HepG2 (cell line): ENCODE measurements around the gene BCAS3. TPM values are rescaled to one million over a fixed set of nuclear protein-coding genes. Genes with fewer than 3 reads are reported as not detected.
A peak's percentile ranks its signal among the peaks of the same experiment; 100 is the strongest.

Experiments used
- ATAC-seq: fragments of 200-7000 bp; cut with Tn5 transposase; 3 replicates; pipeline ENCODE4 v1.9.1; 2020; ENCODE audit warnings: mild to moderate bottlenecking, moderate library complexity
- BruUV-seq: library from RNA; stranded (reverse); fragments of 400-500 nt; replicated peaks from 2 replicates; lab custom pipeline; 2021; lab: Mats Ljungman, UMichigan
- CTCF ChIA-PET: fragments of 300-600 bp; formaldehyde crosslinking; extraction: SDS; loops from one replicate; lab custom pipeline; 2021; ENCODE audit warnings: low total read pairs, inconsistent platforms, low intra/inter-chr PET ratio; lab: Yijun Ruan, JAX
- POLR2A ChIA-PET: fragments of 350-600 bp; sonication (Branson Sonifier 250); formaldehyde crosslinking; loops from one replicate; lab custom pipeline; 2020; ENCODE audit warnings: antibody characterized with exemption, inconsistent platforms; lab: Yijun Ruan, JAX
- DNase-seq: peaks from one replicate; pipeline ENCODE4 v3.0.0-alpha.2; 2015; ENCODE audit warnings: low spot score
- FAIRE-seq: peaks from 3 replicates; lab custom pipeline; 2011; peaks lifted over from hg19 to GRCh38; lab: Jason Lieb, UNC
- H2AFZ ChIP-seq: one replicate; pipeline ENCODE4 v1.6.1; 2011; ENCODE audit warnings: low read length, inconsistent platforms
- H3K27ac ChIP-seq: fragments of 300-600 bp; 3 replicates; pipeline ENCODE4 v1.8.0; 2011; ENCODE audit warnings: mixed run types, mild to moderate bottlenecking, mixed read lengths, low read length, inconsistent platforms; ENCODE audit not compliant: insufficient read depth; ENCODE audit errors: extremely low read length
- H3K27me3 ChIP-seq, 2 experiments: fragments of 200-600 bp in 1 of 2; 2 replicates in 1 of 2; 3 replicates in 1 of 2; pipeline versions ENCODE4 v1.6.0 to v1.8.0; 2011; ENCODE audit warnings: low read length in 2 of 2, mild to moderate bottlenecking in 2 of 2, moderate library complexity in 2 of 2, inconsistent platforms in 1 of 2; ENCODE audit not compliant: insufficient read depth in 2 of 2, control insufficient read depth in 1 of 2
- H3K36me3 ChIP-seq, 2 experiments: fragments of 200-600 bp in 1 of 2; replicated peaks in 1 of 2; 2 replicates in 1 of 2; 3 replicates in 1 of 2; pipeline versions ENCODE4 v1.5.1 to v1.8.0; 2011; ENCODE audit warnings: low read length in 2 of 2, inconsistent platforms in 1 of 2; ENCODE audit not compliant: insufficient read depth in 2 of 2, control insufficient read depth in 1 of 2
- H3K4me1 ChIP-seq: 2 replicates; pipeline ENCODE4 v1.5.1; 2012; ENCODE audit warnings: low read length, inconsistent platforms; ENCODE audit not compliant: insufficient read depth
- H3K4me2 ChIP-seq: 2 replicates; pipeline ENCODE4 v1.6.0; 2011; ENCODE audit warnings: low read depth, low read length, inconsistent platforms
- H3K4me3 ChIP-seq, 3 experiments: fragments of 200-600 bp in 1 of 3; sonication (generic), shearing (Covaris generic) in 1 of 3; replicated peaks in 1 of 3; 2 replicates each; pipeline ENCODE4 v1.5.1; 2011 to 2016; ENCODE audit warnings: low read length in 3 of 3, inconsistent platforms in 2 of 3, low read depth in 2 of 3, mild to moderate bottlenecking in 2 of 3, control low read depth in 1 of 3, mixed read lengths in 1 of 3; ENCODE audit not compliant: insufficient read depth in 1 of 3
- H3K79me2 ChIP-seq: one replicate; pipeline ENCODE4 v1.6.1; 2011; ENCODE audit warnings: low read length, inconsistent platforms; ENCODE audit not compliant: insufficient read depth
- H3K9ac ChIP-seq: 2 replicates; pipeline ENCODE4 v1.6.0; 2011; ENCODE audit warnings: mild to moderate bottlenecking, low read depth, low read length, inconsistent platforms; ENCODE audit not compliant: insufficient read depth
- H3K9me3 ChIP-seq: 2 replicates; pipeline ENCODE4 v1.5.1; 2012; ENCODE audit warnings: mild to moderate bottlenecking, low read length
- H4K20me1 ChIP-seq: 2 replicates; pipeline ENCODE4 v1.6.0; 2011; ENCODE audit warnings: inconsistent platforms, mild to moderate bottlenecking, low read length, moderate library complexity; ENCODE audit not compliant: insufficient read depth
- AGO1 ChIP-seq: fragments of 200-400 bp; formaldehyde crosslinking; IDR thresholded peaks from 2 replicates; pipeline ENCODE4 v1.6.1; 2017; ENCODE audit warnings: mild to moderate bottlenecking, low read depth, low read length, moderate library complexity; ENCODE audit not compliant: poor library complexity, severe bottlenecking
- ATF3 ChIP-seq: sonication (generic); formaldehyde crosslinking; IDR thresholded peaks from 2 replicates; pipeline ENCODE4 v1.4.0; 2020; ENCODE audit warnings: missing genetic modification reagents
- BHLHE40 ChIP-seq: IDR thresholded peaks from 2 replicates; pipeline ENCODE4 v1.6.1; 2011; ENCODE audit warnings: low read length, improper control_type of control experiment
- DNMT1 ChIP-seq: sonication (generic); formaldehyde crosslinking; IDR thresholded peaks from 2 replicates; pipeline ENCODE4 v1.5.1; 2020; ENCODE audit warnings: mild to moderate bottlenecking, missing genetic modification reagents
- HHEX ChIP-seq: IDR thresholded peaks from 2 replicates; pipeline ENCODE4 v1.6.1; 2016; ENCODE audit warnings: control low read depth
- KAT2B ChIP-seq: fragments of 150-350 bp; IDR thresholded peaks from 2 replicates; pipeline ENCODE4 v1.6.1; 2014; ENCODE audit warnings: low read depth, low read length, borderline replicate concordance
- MTA3 ChIP-seq: sonication (generic); formaldehyde crosslinking; IDR thresholded peaks from 2 replicates; pipeline ENCODE4 v1.4.0; 2020; ENCODE audit warnings: missing genetic modification reagents
- RFX5 ChIP-seq: IDR thresholded peaks from 2 replicates; pipeline ENCODE4 v1.6.1; 2011; ENCODE audit warnings: low read depth, low read length, improper control_type of control experiment
- TAF1 ChIP-seq: sonication (generic); formaldehyde crosslinking; IDR thresholded peaks from 2 replicates; pipeline ENCODE4 v1.4.0; 2020; ENCODE audit warnings: missing genetic modification reagents
- U2AF2 ChIP-seq: fragments of 200-400 bp; formaldehyde crosslinking; IDR thresholded peaks from 2 replicates; pipeline ENCODE4 v1.6.1; 2017; ENCODE audit warnings: low read depth, mild to moderate bottlenecking, low read length
- ZC3H13 ChIP-seq: sonication (generic); formaldehyde crosslinking; IDR thresholded peaks from 2 replicates; pipeline ENCODE4 v1.8.1; 2023; ENCODE audit warnings: mild to moderate bottlenecking, missing genetic modification reagents, moderate library complexity
- ZKSCAN8 ChIP-seq: IDR thresholded peaks from 2 replicates; pipeline ENCODE4 v1.6.1; 2016; ENCODE audit warnings: borderline replicate concordance, missing genetic modification reagents, missing compliant biosample characterization
- ZNF331 ChIP-seq: sonication (generic); formaldehyde crosslinking; IDR thresholded peaks from 2 replicates; pipeline ENCODE4 v1.4.0; 2020; ENCODE audit warnings: missing genetic modification reagents
- ZNF382 ChIP-seq: sonication (generic); formaldehyde crosslinking; IDR thresholded peaks from 2 replicates; pipeline ENCODE4 v1.5.0; 2020; ENCODE audit warnings: missing genetic modification reagents, mild to moderate bottlenecking, borderline replicate concordance
- ZNF446 ChIP-seq: sonication (generic); formaldehyde crosslinking; IDR thresholded peaks from 2 replicates; pipeline ENCODE4 v1.5.0; 2020; ENCODE audit warnings: mild to moderate bottlenecking, missing genetic modification reagents
- ZNF879 ChIP-seq: sonication (generic); formaldehyde crosslinking; IDR thresholded peaks from 2 replicates; pipeline ENCODE4 v1.8.1; 2023; ENCODE audit warnings: missing genetic modification reagents
- ZSCAN29 ChIP-seq: sonication (generic); formaldehyde crosslinking; conservative IDR thresholded peaks from 2 replicates; pipeline ENCODE4 v1.4.0; 2020; ENCODE audit warnings: mild to moderate bottlenecking, missing genetic modification reagents
- ZUFSP ChIP-seq: sonication (generic); formaldehyde crosslinking; IDR thresholded peaks from 2 replicates; pipeline ENCODE4 v1.9.0; 2021; ENCODE audit warnings: missing genetic modification reagents, mild to moderate bottlenecking, borderline replicate concordance
- WGBS: methylation state at CpG from one replicate; pipeline ENCODE4 v1.1.6; 2017; ENCODE audit warnings: low lambda C conversion rate; 5-methylcytosine and 5-hydroxymethylcytosine counted together
- in situ Hi-C: cut with HindIII; loops from 2 replicates; pipeline ENCODE4 v1.10.0; 2017; ENCODE audit warnings: low pct_unique_long_range_greater_than_20kb; ENCODE audit not compliant: extremely low pct_ligation_motif_present
- intact Hi-C: fragments of 100-400 bp; cut with micrococcal nuclease; formaldehyde crosslinking; loops from one replicate; pipeline ENCODE4 v1.10.0; 2022; ENCODE audit not compliant: unreplicated experiment
- polyA plus RNA-seq, 8 experiments: library from polyadenylated mRNA; depleted of rRNA in 3 of 8; stranded (reverse) in 7 of 8; unstranded in 1 of 8; fragments of >200 nt; fragmentation: Illumina TruSeq in 4 of 8; extraction: Trizol in 4 of 8; gene quantifications; 2 replicates each; pipeline versions ENCODE4 v1.2.1 to v1.2.3, GENCODE V29; 2011 to 2016; ENCODE audit warnings: low read depth in 4 of 8, missing spikeins in 1 of 8, mixed read lengths in 1 of 8; ENCODE audit not compliant: insufficient read depth in 1 of 8
- total RNA-seq, 5 experiments: library from RNA; depleted of rRNA; stranded (reverse); fragments of >200 nt; fragmentation: Illumina TruSeq; extraction: Trizol; gene quantifications; 2 replicates each; pipeline ENCODE4 v1.2.3, GENCODE V29; 2016; ENCODE audit warnings: low read depth in 1 of 5

The BCAS3 gene
- total and polyA plus RNA-seq, 2 of the 13 experiments (the other 11 are each of a cell fraction or from before 2014, with no cell fraction given), result 10.7 to 11.2 TPM

- Histone ChIP-seq H3K4me1 (peaks cover 20% of the 10 kb centered on the region), H3K79me2 (no peaks in the 10 kb centered on the region), H2AFZ (no peak overlapping the region), H3K9ac (no peak overlapping the region), H4K20me1 (no peaks in the 10 kb centered on the region), H3K36me3 (no peaks in the 10 kb centered on the region; a peak in 1 of 5 replicates), H3K4me3 (no peak overlapping the region), H3K27ac (no peak overlapping the region), H3K9me3 (no peaks in the 10 kb centered on the region), H3K4me2 (no peak overlapping the region), H3K27me3 (no peaks in the 10 kb centered on the region; a peak in 1 of 5 replicates)
- 57% methylated on average over 10 of the region's 10 CpGs for WGBS
- no TSS peak for BruUV-seq
- CTCF ChIA-PET, result no interaction called here
- no peak for DNase-seq
- peak; percentile 31; the same call in 2 of the 3 replicates for ATAC-seq
- POLR2A ChIA-PET, result no interaction called here
- in situ Hi-C loops, result no loop called here
- intact Hi-C loops, result no loop called here
- TF ChIP-seq ATF3 (CRISPR knock-in tag) (no peak), HHEX (no peak), DNMT1 (CRISPR knock-in tag) (no peak), BHLHE40 (no peak), AGO1 (no peak), MTA3 (no peak), ZNF446 (CRISPR knock-in tag) (no peak)
- no peak for FAIRE-seq
Measured at GRCh38 chr17:61251939-61252865, 574.6 kb downstream of the BCAS3 start.

- FAIRE-seq, result no peak
- no peaks in the 10 kb centered on the region for H4K20me1 ChIP-seq
- H3K9ac ChIP-seq, result no peak overlapping the region
- CTCF ChIA-PET, result no interaction called here
- no peak overlapping the region for H2AFZ ChIP-seq
- no peak overlapping the region for H3K27ac ChIP-seq
- no peaks in the 10 kb centered on the region; a peak in 1 of 5 replicates for H3K27me3 ChIP-seq
- no peak overlapping the region for H3K4me2 ChIP-seq
- in situ Hi-C loops (no loop called here), intact Hi-C loops (no loop called here)
- no peaks in the 10 kb centered on the region; a peak in 1 of 5 replicates for H3K36me3 ChIP-seq
- no peak for DNase-seq
- H3K79me2 ChIP-seq, result no peaks in the 10 kb centered on the region
- peaks cover 15% of the 10 kb centered on the region for H3K4me1 ChIP-seq
- ATAC-seq, result no peak
- POLR2A ChIA-PET, result no interaction called here
- H3K4me3 ChIP-seq, result no peak overlapping the region
- whole genome bisulfite sequencing, result 70% methylated on average over 3 of the region's 3 CpGs
- BruUV-seq, result no TSS peak
- H3K9me3 ChIP-seq, result no peaks in the 10 kb centered on the region
- TF ChIP-seq ZKSCAN8 (CRISPR knock-in tag), result no peak
- TF ChIP-seq ZNF331 (CRISPR knock-in tag), result no peak
- no peak for TF ChIP-seq ZSCAN29 (CRISPR knock-in tag)
- no peak for TF ChIP-seq ZNF879 (CRISPR knock-in tag)
- no peak for TF ChIP-seq ZNF382 (CRISPR knock-in tag)
- no peak for TF ChIP-seq RFX5
- no peak for TF ChIP-seq KAT2B
- no peak for TF ChIP-seq U2AF2
- TF ChIP-seq ZC3H13 (CRISPR knock-in tag), result no peak
- no peak for TF ChIP-seq ZUFSP (CRISPR knock-in tag)
- TF ChIP-seq TAF1 (CRISPR knock-in tag), result no peak
Measured at GRCh38 chr17:61253362-61253761, 575.7 kb downstream of the BCAS3 start.
